B cell (primary cell): ENCODE measurements around the gene MAML2. TPM values are rescaled to one million over a fixed set of nuclear protein-coding genes. Genes with fewer than 3 reads are reported as not detected.

ENCODE experiments used
- ATAC-seq: fragments of 200-7000 bp; cut with Tn5 transposase; one replicate; pipeline ENCODE4 v1.10.0; 2021; ENCODE audit warnings: low read depth, mild to moderate bottlenecking, moderate number of reproducible peaks, moderate library complexity
- CTCF ChIA-PET: fragments of 350-600 bp; sonication (Branson Sonifier 250); formaldehyde crosslinking; loops from one replicate; lab custom pipeline; 2021; ENCODE audit warnings: antibody characterized with exemption, inconsistent platforms; lab: Charles Lee
- POLR2A ChIA-PET: fragments of 350-600 bp; sonication (Branson Sonifier 250); formaldehyde crosslinking; loops from one replicate; lab custom pipeline; 2021; ENCODE audit warnings: antibody characterized with exemption; lab: Charles Lee
- DNase-seq: peaks from one replicate; pipeline ENCODE4 v3.0.0; 2013
- H2AFZ ChIP-seq: 2 replicates; pipeline ENCODE4 v1.6.1; 2012; ENCODE audit warnings: mild to moderate bottlenecking, low read depth, low read length; ENCODE audit not compliant: insufficient read depth, poor library complexity, severe bottlenecking
- H3K27ac ChIP-seq, 2 donors: 1 replicate in 1 of 2; 2 replicates in 1 of 2; pipeline ENCODE4 v1.5.1; 2012 to 2013; ENCODE audit warnings: low read length in 2 of 2, mild to moderate bottlenecking in 2 of 2, moderate library complexity in 1 of 2
- H3K27me3 ChIP-seq, 4 experiments: fragments of 200-600 bp in 1 of 4; sonication (generic) in 1 of 4; replicated peaks in 1 of 4; 1 replicate in 2 of 4; 2 replicates in 2 of 4; pipeline versions ENCODE4 v1.6.1 to v1.7.0; 2013 to 2016; ENCODE audit warnings: low read length in 3 of 4, mild to moderate bottlenecking in 2 of 4, mixed read lengths in 1 of 4, moderate library complexity in 1 of 4; ENCODE audit not compliant: insufficient read depth in 4 of 4, control insufficient read depth in 3 of 4; ENCODE audit errors: control extremely low read depth in 1 of 4
- H3K36me3 ChIP-seq, 2 experiments: replicated peaks in 1 of 2; 1 replicate in 1 of 2; 2 replicates in 1 of 2; pipeline versions ENCODE4 v1.6.1 to v1.7.1; 2013; ENCODE audit warnings: low read length in 1 of 2; ENCODE audit not compliant: insufficient read depth in 2 of 2, control insufficient read depth in 1 of 2; ENCODE audit errors: control extremely low read depth in 1 of 2, extremely low read depth in 1 of 2
- H3K4me1 ChIP-seq, 2 donors: fragments of 200-600 bp in 1 of 2; sonication (generic) in 1 of 2; 1 replicate in 1 of 2; 2 replicates in 1 of 2; pipeline versions ENCODE4 v1.5.1 to v1.6.1; 2013 to 2017; ENCODE audit warnings: low read length in 2 of 2; ENCODE audit not compliant: control insufficient read depth in 2 of 2, insufficient read depth in 2 of 2
- H3K4me2 ChIP-seq: replicated peaks from 2 replicates; pipeline ENCODE3; 2012; ENCODE audit warnings: mild to moderate bottlenecking, low read depth, low read length; ENCODE audit not compliant: poor library complexity, severe bottlenecking
- H3K4me3 ChIP-seq, 5 experiments: fragments of 200-600 bp in 1 of 5; sonication (generic) in 1 of 5; 1 replicate in 3 of 5; 2 replicates in 2 of 5; pipeline versions ENCODE4 v1.5.1 to v1.7.0; 2011 to 2016; ENCODE audit warnings: low read length in 4 of 5, mild to moderate bottlenecking in 4 of 5, low read depth in 2 of 5, control low read depth in 1 of 5, moderate library complexity in 1 of 5; ENCODE audit not compliant: insufficient read depth in 1 of 5; ENCODE audit errors: control extremely low read depth in 1 of 5, extremely low read depth in 1 of 5
- H3K79me2 ChIP-seq: fragments of 200-600 bp; sonication (generic); one replicate; pipeline ENCODE4 v1.6.0; 2016; ENCODE audit warnings: low read length; ENCODE audit not compliant: control insufficient read depth, insufficient read depth
- H3K9ac ChIP-seq: fragments of 200-600 bp; sonication (generic); 2 replicates; pipeline ENCODE4 v1.6.1; 2017; ENCODE audit warnings: mild to moderate bottlenecking, low read length, moderate library complexity
- H3K9me3 ChIP-seq, 3 donors: one replicate each; pipeline versions ENCODE4 v1.6.1 to v1.7.1; 2013; ENCODE audit warnings: low read length in 2 of 3; ENCODE audit not compliant: control insufficient read depth in 2 of 3, insufficient read depth in 1 of 3; ENCODE audit errors: control extremely low read depth in 1 of 3
- H4K20me1 ChIP-seq: 2 replicates; pipeline ENCODE4 v1.6.0; 2012; ENCODE audit warnings: mild to moderate bottlenecking, low read length; ENCODE audit not compliant: insufficient read depth, control insufficient read depth, poor library complexity, severe bottlenecking
- H3K27ac Mint-ChIP-seq: one replicate; pipeline ENCODE4 v1.8.0; 2021; ENCODE audit warnings: mixed read lengths
- H3K27me3 Mint-ChIP-seq: one replicate; pipeline ENCODE4 v1.8.0; 2021; ENCODE audit warnings: mixed read lengths
- H3K4me1 Mint-ChIP-seq: one replicate; pipeline ENCODE4 v1.8.0; 2021; ENCODE audit warnings: mixed read lengths
- H3K4me3 Mint-ChIP-seq: one replicate; pipeline ENCODE4 v1.8.0; 2021; ENCODE audit warnings: mixed read lengths
- H3K9me3 Mint-ChIP-seq: one replicate; pipeline ENCODE4 v1.8.0; 2022; ENCODE audit warnings: mixed read lengths; ENCODE audit not compliant: insufficient read depth
- CTCF ChIP-seq: fragments of 200-600 bp; IDR thresholded peaks from one replicate; pipeline ENCODE4 v1.8.0; 2022; ENCODE audit warnings: antibody characterized with exemption, mild to moderate bottlenecking
- EZH2 ChIP-seq: IDR thresholded peaks from 2 replicates; pipeline ENCODE4 v1.6.1; 2012; ENCODE audit warnings: borderline replicate concordance, low read depth, mild to moderate bottlenecking, moderate library complexity, low read length; ENCODE audit not compliant: insufficient read depth, poor library complexity, severe bottlenecking
- WGBS: methylation state at CpG from one replicate; pipeline ENCODE4 v1.1.5; 2013; ENCODE audit warnings: missing lambda C conversion rate; ENCODE audit not compliant: insufficient coverage; 5-methylcytosine and 5-hydroxymethylcytosine counted together
- intact Hi-C: fragments of 100-400 bp; cut with micrococcal nuclease; formaldehyde crosslinking; loops from one replicate; pipeline ENCODE4 v1.10.0; 2022
- polyA plus RNA-seq: library from polyadenylated mRNA; depleted of rRNA; stranded (reverse); fragments of >200 nt; gene quantifications from 2 replicates; pipeline ENCODE4 v1.2.3, GENCODE V29; 2012
- total RNA-seq, 2 donors: library from RNA; stranded (reverse); fragments of 120-200 nt in 1 of 2; gene quantifications; 1 replicate in 1 of 2; 2 replicates in 1 of 2; pipeline versions ENCODE4 v1.2.3 to v1.2.4, GENCODE V29; 2013 to 2022

MAML2 gene
- total and polyA plus RNA-seq, 2 donors (not counting 1 experiment from before 2014, with no cell fraction given): 10.7 to 26.4 TPM

- Histone ChIP-seq H2AFZ (no peak overlapping the region), H3K4me1 (peaks cover 5 to 9% of the 10 kb centered on the region in 2 donors), H4K20me1 (no peaks in the 10 kb centered on the region), H3K79me2 (no peaks in the 10 kb centered on the region), H3K9me3 (no peaks in the 10 kb centered on the region), H3K27ac (no peak overlapping the region), H3K4me2 (no peak overlapping the region), H3K9ac (no peak overlapping the region), H3K36me3 (no peaks in the 10 kb centered on the region), H3K27me3 (no peaks in the 10 kb centered on the region), H3K4me3 (no peak overlapping the region)
- POLR2A ChIA-PET: no interaction called here
- Mint-ChIP-seq H3K4me3 (no peak overlapping the region), H3K27ac (no peak overlapping the region), H3K27me3 (no peaks in the 10 kb centered on the region), H3K9me3 (no peaks in the 10 kb centered on the region), H3K4me1 (peaks cover 20% of the 10 kb centered on the region)
- DNase-seq: no peak
- intact Hi-C loops: no loop called here
- no peak for ATAC-seq
- CTCF ChIA-PET: interaction anchor here (0.9 to 16.6 kb wide), 5 partner anchors 15 to 362 kb away, joined by 3 to 290 read pairs (median 13); partner anchors contain the start of genes CCDC82, JRKL and MAML2
- no CpG with 5 or more reads among the region's 2 CpGs for WGBS
- TF ChIP-seq CTCF: no peak
- no peak for TF ChIP-seq EZH2
These were observed 289.9 kb downstream of the MAML2 start for GRCh38 chr11:96052921-96053651.

- Histone ChIP-seq H3K9ac (no peak overlapping the region), H3K36me3 (no peaks in the 10 kb centered on the region), H3K4me3 (no peak overlapping the region), H3K9me3 (no peaks in the 10 kb centered on the region), H3K27me3 (no peaks in the 10 kb centered on the region), H4K20me1 (no peaks in the 10 kb centered on the region), H3K79me2 (no peaks in the 10 kb centered on the region), H2AFZ (no peak overlapping the region), H3K4me2 (no peak overlapping the region), H3K27ac (no peak overlapping the region), H3K4me1 (peaks cover 5 to 9% of the 10 kb centered on the region in 2 donors)
- POLR2A ChIA-PET: no interaction called here
- no peak overlapping the region for H3K27ac Mint-ChIP-seq
- no CpG with 5 or more reads among the region's 1 CpG for WGBS
- intact Hi-C loops: no loop called here
- ATAC-seq (no peak), DNase-seq (no peak)
- no peaks in the 10 kb centered on the region for H3K9me3 Mint-ChIP-seq
- no peaks in the 10 kb centered on the region for H3K27me3 Mint-ChIP-seq
- H3K4me1 Mint-ChIP-seq: peaks cover 18% of the 10 kb centered on the region
- CTCF ChIA-PET: interaction anchor here (0.7 to 16.6 kb wide), 4 partner anchors 16 to 338 kb away, joined by 3 to 290 read pairs (median 12); partner anchors contain the start of genes CCDC82, JRKL and MAML2
- no peak overlapping the region for H3K4me3 Mint-ChIP-seq
- no peak for TF ChIP-seq EZH2
- TF ChIP-seq CTCF: no peak
These were observed 291.2 kb downstream of the MAML2 start for GRCh38 chr11:96051820-96052219.
